T-helper 22 cell (primary cell): ENCODE measurements around the gene HPD.
"Not testable (repeated sequence)": the region's sequence is repeated elsewhere in the genome, so short reads cannot be mapped to it uniquely, and the experiment has no call there.

Experiments used
- DNase-seq: peaks from one replicate; pipeline ENCODE4 v3.0.0-alpha.2; 2020; ENCODE audit warnings: low read depth

Gene HPD

GRCh38 chr12:121866331-121866730 is 7.7 kb upstream of the HPD start:
- DNase-seq: no peak

GRCh38 chr12:121861636-121862254 is 3.1 kb upstream of the HPD start:
- no peak for DNase-seq

- DNase-seq: not testable (repeated sequence)
Observed at GRCh38 chr12:121860699-121861098, 2.0 kb upstream of the HPD start.

GRCh38 chr12:121860257-121860656 is 1.6 kb upstream of the HPD start:
- no peak for DNase-seq

- no peak for DNase-seq
Observed at GRCh38 chr12:121858318-121858661, 369 bp downstream of the HPD start.

- DNase-seq: no peak
Observed at GRCh38 chr12:121857322-121858246, 1.1 kb downstream of the HPD start.

- DNase-seq: not testable (repeated sequence)
Observed at GRCh38 chr12:121852392-121852791, 6.3 kb downstream of the HPD start.

GRCh38 chr12:121849665-121850064 is 9.0 kb downstream of the HPD start:
- no peak for DNase-seq

- no peak for DNase-seq
Observed at GRCh38 chr12:121849211-121849610, 9.4 kb downstream of the HPD start.

- DNase-seq: no peak
Observed at GRCh38 chr12:121845701-121846100, 13.0 kb downstream of the HPD start.

GRCh38 chr12:121843236-121843982 is 15.2 kb downstream of the HPD start:
- no peak for DNase-seq

- no peak for DNase-seq
Observed at GRCh38 chr12:121839993-121840761, 18.5 kb downstream of the HPD start.

GRCh38 chr12:121839106-121839992 is 19.3 kb downstream of the HPD start:
- DNase-seq: peak; percentile 99

- no peak for DNase-seq
Observed at GRCh38 chr12:121838126-121838525, 20.5 kb downstream of the HPD start.

- DNase-seq: no peak
Observed at GRCh38 chr12:121837680-121838079, 21.0 kb downstream of the HPD start.

- DNase-seq: no peak
Observed at GRCh38 chr12:121831571-121832245, 27.0 kb downstream of the HPD start.

- no peak for DNase-seq
Observed at GRCh38 chr12:121830588-121831265, 27.9 kb downstream of the HPD start.

GRCh38 chr12:121830134-121830533 is 28.5 kb downstream of the HPD start:
- no peak for DNase-seq

- no peak for DNase-seq
Observed at GRCh38 chr12:121829250-121829918, 29.3 kb downstream of the HPD start.
